Measurements from ENCODE around the gene AMIGO1. TPM values are rescaled to one million over a fixed set of nuclear protein-coding genes. Genes with fewer than 3 reads are reported as not detected.

AMIGO1 gene, protein sequence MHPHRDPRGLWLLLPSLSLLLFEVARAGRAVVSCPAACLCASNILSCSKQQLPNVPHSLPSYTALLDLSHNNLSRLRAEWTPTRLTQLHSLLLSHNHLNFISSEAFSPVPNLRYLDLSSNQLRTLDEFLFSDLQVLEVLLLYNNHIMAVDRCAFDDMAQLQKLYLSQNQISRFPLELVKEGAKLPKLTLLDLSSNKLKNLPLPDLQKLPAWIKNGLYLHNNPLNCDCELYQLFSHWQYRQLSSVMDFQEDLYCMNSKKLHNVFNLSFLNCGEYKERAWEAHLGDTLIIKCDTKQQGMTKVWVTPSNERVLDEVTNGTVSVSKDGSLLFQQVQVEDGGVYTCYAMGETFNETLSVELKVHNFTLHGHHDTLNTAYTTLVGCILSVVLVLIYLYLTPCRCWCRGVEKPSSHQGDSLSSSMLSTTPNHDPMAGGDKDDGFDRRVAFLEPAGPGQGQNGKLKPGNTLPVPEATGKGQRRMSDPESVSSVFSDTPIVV
- polyA plus RNA-seq (2014; cell fraction: cytosol; rRNA removed): 3.3 and 4.5 TPM in 2 replicates
- polyA plus RNA-seq (2014; cell fraction: nucleus; rRNA removed): 2.1 and 2.6 TPM in 2 replicates

DNA sequence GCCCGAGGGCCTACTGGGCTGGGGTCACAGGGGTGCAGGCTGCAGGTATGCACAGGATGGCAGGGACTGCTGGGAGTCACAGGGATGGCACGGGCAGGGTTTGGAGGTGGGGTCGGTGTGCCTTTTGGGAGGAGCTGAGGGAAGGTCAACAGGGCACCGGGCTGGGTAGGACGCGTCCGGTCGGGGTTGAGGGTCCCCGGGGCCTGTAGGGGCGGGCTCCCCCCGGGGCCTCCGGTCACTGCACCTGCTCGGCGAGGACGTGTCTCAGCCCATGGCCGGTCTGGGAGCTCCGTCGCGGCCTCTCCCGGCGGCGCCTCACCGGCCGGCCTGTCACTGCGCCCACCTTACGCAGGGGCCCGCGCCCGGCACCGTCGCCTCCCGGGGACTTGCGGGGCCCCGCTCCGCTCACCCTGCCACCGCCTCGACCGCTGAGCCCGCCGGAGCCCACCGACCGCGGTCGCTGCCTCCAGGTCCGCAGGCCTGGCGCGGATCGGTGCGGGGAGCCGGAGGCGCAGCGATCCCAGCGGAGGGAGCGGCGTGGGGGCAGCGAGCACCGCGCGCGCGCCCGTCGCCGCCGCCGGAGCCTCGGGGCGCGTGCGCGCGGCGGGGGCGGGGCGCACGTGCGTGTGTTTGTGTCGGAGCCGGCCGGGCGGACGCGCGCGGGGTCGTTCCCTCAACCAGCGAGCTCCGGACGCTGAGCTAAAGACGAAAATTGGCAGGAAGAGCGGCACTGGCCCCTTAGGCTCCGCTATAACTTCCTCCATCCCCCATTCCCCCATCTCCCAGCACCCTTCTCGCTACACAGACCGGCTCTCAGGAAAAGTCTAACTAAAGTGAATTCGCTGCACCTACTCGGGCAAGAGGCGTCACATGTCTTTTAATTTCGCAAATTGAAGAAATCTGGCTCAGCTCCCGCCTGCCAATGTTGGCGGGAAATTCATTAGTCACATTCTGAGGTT, at the start of gene AMIGO1:
Gene AMIGO1, minus strand, starts transcription at position 552 of the 959 bp plus-strand sequence. CDS start 815 bp downstream, outside the sequence.
- DNase-seq (ENCODE audit: low spot score): peak; percentile 47

DNA sequence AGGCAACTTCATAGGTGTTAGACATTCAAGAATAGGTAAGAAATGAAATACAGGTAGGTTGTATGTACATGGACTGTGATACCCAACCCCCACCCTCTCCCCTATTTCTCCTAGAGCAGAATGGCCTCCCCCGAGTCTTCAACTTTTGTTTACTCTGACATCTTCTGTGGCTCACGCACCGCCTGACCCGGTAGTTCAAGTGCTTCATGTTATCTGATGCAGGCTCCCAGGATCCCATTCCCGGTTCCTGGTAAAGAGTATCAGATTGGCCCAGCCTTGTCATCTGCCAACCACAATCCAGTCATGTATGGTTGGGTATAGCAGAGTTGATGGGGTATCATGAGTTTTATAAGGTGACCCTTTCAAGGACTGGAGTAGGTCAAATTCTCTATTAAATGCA, 48.0 kb upstream of the AMIGO1 start:
- DNase-seq (ENCODE audit: low spot score): no peak

DNA sequence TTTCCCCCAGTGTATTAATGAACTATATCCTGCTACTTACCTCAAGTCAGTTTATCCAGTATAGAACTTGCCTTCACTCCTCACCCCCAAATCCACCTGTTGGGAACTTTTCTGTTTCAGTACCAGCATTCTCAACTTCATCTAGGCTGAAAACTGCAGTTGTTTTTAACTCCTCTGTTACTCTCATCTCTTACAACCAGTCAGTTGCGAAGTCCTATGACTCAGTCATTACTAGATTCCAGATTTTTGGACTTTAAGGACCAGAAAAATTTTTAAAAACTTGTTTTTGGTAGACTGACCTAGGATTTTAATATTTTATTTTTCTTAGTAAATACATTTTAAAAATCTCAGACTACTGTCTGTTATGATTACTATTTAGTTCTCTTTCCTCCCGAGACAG, 47.0 kb upstream of the AMIGO1 start:
- no peak for DNase-seq (ENCODE audit: low spot score)

DNA sequence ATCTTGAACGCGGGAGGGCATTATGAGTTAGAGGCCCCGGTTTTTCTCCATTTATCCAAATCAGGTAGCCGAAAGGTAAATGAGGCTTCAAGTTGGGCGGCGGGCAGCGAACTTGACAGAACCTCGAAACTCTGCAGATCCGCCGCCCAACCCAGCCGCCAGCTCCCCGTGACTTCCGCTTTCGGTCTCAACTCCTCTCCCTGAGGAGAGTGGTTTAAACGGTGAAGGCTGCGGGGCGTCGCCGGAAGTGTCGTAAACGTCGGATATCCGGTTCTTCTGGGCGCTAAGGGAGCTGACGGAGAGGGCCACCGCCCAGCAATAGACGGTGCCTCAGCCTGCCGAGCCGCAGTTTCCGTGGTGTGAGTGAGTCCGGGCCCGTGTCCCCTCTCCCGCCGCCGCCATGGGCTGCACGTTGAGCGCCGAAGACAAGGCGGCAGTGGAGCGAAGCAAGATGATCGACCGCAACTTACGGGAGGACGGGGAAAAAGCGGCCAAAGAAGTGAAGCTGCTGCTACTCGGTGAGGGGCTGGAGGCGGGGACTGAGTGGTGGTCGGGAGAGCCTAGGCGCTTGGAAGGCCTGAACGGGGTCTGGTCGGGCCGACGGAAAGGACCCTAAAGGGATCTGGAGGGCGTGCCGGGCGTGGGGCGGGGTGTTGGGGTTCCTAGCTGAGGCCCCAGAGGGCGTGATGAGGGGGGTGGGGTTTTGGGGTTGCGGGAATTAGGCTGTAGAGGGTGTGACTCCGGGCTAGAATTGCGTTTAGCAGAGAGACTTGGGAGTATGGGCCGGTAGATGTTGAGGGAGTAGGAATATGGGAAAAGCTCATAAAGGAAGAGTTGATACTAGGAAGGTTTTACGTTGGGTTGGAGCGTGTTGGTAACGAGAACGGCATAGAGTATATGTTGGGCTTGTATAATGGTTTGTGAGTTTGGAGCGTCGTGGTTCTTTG, 39.1 kb upstream of the AMIGO1 start, which contains the start of gene GNAI3:
Gene GNAI3, plus strand, starts transcription at position 295 of the 947 bp plus-strand sequence. Its CDS starts 106 bp downstream, at position 401.
- peak; percentile 92 for DNase-seq (ENCODE audit: low spot score)

DNA sequence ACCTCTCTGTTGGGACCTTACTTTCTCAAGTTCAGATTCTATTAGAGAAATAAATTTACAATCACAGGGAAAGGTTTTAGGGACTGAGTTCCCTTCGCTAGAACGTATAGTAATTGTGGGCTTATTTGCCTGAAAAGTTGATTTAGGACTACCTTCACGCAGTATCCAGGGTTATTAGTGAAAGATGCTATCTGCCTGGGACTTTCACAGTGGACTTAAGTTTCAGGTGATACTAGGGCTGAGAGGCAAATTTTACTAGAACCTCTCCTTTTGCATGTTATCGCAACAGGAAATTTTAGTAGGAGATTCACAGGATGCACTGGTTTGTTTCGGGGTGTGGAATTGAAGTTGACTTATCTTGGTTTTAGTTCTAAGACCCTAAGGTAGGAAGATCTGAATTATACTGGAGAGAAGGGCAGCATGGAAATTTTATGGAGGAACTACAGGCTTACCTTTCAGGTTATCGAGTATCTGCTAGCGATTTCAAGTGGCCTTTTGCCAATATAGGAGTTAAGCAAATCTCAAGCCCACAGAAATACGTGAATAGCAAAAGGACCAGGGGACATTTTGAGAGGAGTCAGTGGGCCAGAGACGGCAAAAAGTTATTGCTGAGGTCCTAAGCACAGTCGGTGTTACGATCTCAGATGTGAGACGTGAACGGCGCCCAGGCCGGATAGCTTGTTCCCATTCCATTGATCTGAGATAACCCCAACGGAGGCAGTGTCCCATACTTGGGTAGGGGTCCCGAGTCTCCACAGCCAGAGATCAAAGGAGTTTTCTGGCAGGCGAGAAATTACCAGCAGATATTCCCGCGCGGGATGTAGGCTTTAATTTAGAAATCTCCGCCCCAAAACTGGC, 38.2 kb upstream of the AMIGO1 start:
- no peak for DNase-seq (ENCODE audit: low spot score)

DNA sequence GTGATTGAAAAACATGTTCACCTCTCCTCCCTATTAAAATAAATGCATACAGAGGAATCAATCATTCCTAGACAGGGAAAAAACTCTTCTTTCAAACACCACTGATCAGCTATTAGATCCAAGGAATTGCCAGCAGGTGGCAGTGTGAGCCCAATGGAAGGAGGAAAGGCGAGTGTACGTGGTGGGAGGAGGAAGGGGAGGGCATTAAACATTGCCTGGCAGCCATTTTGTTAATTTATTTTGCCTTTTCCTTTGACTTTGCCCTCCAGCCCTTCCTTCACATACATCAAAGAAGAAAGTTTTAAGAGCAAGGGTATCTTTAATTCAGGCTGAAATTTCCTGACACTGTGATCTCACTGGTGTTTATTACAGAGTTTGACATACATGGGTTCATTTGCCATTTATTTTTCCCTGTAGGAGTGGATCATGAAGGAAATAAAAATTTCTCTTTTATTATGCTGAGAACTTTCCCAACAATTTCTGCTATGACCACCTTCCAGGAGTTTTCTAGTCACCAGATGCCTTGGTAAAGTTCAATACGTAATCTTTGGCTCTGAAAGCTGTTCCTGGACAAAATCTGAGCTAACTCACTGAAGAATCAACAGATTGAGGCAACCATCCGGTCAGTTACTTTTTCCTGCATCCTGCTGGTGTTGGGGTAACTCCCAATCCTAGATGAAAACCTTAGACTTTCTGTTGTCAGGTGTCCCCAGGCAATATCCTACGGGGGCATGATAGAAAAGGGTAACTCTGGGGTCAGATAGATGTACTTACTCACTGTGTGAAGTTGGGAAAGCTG, 37.0 kb upstream of the AMIGO1 start:
- peak; percentile 87 for DNase-seq (ENCODE audit: low spot score)

DNA sequence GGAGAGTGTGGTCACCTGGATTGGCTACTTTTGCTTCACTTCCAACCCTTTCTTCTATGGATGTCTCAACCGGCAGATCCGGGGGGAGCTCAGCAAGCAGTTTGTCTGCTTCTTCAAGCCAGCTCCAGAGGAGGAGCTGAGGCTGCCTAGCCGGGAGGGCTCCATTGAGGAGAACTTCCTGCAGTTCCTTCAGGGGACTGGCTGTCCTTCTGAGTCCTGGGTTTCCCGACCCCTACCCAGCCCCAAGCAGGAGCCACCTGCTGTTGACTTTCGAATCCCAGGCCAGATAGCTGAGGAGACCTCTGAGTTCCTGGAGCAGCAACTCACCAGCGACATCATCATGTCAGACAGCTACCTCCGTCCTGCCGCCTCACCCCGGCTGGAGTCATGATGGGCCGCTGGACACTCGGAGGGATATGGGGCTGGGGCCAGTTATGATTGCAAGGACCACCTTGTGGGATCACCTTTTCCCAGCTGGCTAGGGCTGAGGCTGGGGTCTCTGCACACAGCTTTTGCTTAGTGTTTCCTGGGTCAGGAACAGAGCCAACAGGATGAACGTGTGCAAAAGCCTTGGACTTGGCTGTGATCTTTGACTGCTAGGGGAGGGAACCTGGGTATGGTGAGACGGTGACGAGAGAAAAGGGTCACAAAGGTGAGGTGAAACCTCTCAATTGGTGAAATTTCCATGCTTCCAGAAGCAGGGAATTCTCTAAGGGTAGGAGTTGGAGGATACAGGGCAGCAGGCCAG, 34.6 kb upstream of the AMIGO1 start:
- DNase-seq (ENCODE audit: low spot score): no peak

DNA sequence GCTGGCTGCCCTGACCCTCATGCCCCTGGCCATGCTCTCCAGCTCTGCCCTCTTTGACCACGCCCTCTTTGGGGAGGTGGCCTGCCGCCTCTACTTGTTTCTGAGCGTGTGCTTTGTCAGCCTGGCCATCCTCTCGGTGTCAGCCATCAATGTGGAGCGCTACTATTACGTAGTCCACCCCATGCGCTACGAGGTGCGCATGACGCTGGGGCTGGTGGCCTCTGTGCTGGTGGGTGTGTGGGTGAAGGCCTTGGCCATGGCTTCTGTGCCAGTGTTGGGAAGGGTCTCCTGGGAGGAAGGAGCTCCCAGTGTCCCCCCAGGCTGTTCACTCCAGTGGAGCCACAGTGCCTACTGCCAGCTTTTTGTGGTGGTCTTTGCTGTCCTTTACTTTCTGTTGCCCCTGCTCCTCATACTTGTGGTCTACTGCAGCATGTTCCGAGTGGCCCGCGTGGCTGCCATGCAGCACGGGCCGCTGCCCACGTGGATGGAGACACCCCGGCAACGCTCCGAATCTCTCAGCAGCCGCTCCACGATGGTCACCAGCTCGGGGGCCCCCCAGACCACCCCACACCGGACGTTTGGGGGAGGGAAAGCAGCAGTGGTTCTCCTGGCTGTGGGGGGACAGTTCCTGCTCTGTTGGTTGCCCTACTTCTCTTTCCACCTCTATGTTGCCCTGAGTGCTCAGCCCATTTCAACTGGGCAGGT, 33.9 kb upstream of the AMIGO1 start:
- DNase-seq (ENCODE audit: low spot score): no peak

DNA sequence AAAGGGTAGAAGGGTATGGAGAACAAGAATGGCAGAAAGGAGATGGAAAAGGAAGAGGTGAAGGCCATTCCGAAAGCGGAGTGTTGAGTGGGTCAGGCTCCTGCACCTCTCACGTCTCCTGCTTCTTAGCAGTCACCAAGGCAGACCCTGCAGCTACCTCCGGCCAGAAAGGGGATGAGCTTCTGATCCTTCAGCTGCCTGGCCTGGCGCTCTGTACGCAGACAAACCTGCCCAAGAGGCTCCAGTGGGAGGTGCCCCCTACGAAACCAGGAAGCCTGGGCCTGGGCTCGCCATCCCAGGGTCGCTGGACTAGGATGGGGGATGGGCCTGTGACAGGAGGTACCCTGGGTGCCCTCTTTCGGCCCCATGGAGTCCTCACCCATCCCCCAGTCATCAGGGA, 33.1 kb upstream of the AMIGO1 start:
- no peak for DNase-seq (ENCODE audit: low spot score)

DNA sequence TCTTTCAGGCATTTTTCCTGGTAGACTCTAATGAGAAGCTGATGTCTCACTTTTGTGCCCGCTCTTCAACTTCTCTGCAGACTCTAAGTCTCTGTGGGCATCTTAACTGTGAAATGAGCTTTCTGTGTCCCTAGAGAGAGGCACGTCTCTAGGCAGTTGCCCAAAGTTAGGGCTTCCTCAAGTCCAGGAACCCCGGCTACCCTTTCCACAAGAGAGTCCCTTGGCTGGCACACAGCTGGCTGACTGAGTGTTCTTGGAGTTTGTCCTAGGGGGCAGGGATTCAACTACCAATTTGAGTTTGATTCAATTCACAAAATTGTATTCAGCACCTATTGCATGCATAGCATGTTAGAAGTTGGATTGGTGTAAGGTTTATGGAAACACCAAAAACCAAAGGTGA, 31.6 kb upstream of the AMIGO1 start:
- DNase-seq (ENCODE audit: low spot score): no peak

DNA sequence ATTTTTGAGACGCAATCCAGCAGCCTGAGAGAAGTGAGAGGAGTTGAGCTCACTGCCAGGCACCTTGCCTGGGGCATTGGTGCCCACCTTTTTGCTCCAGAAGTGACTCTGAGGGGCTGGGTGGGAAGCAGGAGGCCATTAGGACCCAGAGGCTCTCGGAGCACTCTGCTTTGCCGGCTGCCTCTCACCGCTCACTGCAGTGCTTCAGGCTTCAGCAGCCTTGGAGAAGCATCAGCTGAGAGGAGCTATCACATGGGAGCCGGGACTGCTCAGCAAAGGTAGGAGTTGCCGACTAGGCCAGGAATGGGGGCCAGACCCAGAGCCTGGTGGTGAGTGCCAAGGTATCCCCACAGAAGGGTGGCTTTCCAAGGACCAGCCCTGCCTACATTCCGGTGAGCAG, 30.1 kb upstream of the AMIGO1 start, which contains the start of gene GPR61:
Gene GPR61, plus strand, starts transcription at position 197 of the 400 bp plus-strand sequence. CDS start 3,151 bp downstream, outside the sequence.
- DNase-seq (ENCODE audit: low spot score): no peak

DNA sequence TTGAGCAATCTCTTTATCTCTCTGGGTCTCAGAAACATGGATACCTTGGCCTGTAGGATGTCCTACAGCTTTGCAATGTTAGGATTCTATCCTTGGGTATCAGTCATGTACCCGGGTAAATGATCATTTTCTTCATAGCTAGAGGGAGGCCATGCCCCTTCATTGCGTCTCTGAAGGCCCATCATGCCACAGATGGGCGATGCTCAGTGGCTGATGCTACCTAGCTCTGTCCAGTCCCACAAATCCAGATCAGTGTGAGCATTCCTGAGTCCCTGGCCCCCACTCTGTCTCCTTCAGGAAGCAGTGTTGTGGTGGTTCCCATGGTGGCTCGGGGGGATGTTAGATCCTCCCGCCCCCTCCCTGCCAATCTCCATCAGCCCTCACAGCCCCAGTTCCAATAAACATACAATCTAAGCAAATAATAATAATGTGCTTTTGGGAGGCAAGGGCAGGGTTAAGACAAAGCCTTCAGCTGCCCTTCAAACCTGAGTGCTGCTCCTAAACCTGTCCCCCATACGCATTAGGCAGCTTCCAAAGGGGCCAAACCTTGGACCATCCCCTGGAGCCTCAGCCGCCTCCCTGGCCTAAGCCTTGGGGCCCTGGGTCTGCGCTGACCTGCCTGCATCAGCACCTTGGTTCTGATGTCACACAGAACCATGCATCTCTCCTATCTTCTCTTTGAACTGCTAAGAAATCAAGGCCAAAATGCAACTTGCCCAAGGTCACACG, 29.5 kb upstream of the AMIGO1 start:
- DNase-seq (ENCODE audit: low spot score): no peak

DNA sequence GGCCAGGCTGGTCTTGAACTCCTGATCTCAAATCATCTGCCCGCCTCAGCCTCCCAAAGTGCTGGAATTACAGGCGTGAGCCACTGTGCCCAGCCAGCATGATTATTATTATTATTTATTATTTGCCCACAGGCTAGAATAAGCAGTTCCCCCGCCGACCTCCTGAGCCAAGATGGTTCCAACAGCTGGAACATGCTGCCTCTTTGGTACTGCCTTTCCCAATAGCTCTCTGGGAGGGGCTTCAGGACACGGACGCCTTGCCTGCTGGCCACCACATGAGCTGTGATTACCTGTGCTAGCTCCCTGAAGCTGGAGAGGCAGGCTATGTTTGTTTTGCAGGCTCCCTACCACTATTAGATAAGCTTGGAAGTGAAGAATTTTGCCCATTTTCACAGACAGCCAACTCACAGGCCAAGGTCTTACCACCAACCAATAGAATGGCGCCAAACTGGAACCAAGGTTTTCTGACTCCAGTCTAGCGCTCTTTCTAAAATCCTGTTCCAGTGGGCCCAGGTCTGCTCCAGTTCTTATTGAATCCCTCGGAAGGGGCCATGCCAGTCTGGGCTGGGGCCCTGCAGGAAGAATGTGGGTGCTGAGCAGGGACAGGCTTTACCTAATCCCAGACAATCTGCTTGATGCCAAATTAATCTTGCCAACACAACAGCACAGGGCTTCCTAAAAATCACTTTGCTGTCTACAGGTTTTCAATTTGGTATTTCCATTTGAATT, 28.1 kb upstream of the AMIGO1 start:
- no peak for DNase-seq (ENCODE audit: low spot score)

DNA sequence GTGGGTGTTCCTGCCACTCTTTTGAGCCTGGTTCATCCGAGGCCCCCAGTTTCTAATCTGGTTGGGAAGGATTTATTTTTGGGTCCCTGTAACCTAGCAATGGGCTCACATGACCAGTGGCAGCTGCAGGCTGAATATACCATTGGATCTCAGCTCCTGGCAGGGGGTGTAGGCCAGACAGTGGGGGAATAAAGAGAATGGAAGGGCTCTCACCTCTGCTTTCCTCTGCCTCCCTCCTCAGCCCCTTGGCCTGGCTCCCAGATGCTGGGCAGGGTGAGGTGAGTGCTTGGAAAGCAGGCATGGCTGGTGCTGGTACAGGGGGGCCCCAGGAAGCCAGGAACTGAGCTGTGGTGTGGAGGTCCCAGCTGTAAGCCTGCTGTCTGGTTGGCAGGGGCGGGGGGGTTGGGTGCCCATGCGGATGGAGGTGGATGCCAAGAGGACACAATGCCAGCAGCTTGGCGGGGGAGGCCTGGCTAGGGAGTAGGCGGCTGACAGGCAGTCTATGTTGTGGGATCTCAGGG, 26.5 kb upstream of the AMIGO1 start:
- DNase-seq (ENCODE audit: low spot score): no peak

DNA sequence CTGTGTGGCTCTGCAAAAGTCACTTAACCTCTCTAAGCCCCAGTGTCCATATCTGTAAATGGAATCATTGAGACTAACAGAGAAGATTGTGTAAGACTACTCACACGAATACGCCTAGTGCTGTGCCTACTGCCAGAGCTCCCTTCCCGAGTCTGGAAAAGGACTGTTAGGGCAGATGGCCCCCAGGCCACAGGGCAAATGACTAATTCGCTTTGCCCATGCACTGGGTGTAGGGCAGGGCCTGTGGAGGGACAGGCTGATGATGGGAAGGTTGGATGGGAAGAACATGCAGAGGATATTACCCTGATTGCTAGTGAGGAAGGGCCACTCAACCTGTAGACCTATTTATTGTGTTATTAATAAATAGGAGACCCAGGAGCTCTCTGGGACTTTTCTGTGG, 26.0 kb upstream of the AMIGO1 start:
- DNase-seq (ENCODE audit: low spot score): no peak
